Activated T-cell treated with anti-CD3 and anti-CD28 coated beads, Interleukin-2, amount 50 U/mL, for 1 hour (primary cell): ENCODE results near the gene ASIP.
A peak's percentile ranks its signal among the peaks of the same experiment; 100 is the strongest.
"Not testable (repeated sequence)": the region's sequence is repeated elsewhere in the genome, so short reads cannot be mapped to it uniquely, and the experiment has no call there.

ENCODE experiments used
- DNase-seq: peaks from one replicate; pipeline ENCODE4 v3.0.0-alpha.2; 2020

Gene ASIP

GRCh38 chr20:34290471-34290870 is 49.2 kb downstream of the ASIP start:
- no peak for DNase-seq

GRCh38 chr20:34292496-34292895 is 51.3 kb downstream of the ASIP start:
- no peak for DNase-seq

- no peak for DNase-seq
Measured at GRCh38 chr20:34293119-34293518, 51.9 kb downstream of the ASIP start.

GRCh38 chr20:34293589-34293988 is 52.4 kb downstream of the ASIP start:
- no peak for DNase-seq

- no peak for DNase-seq
Measured at GRCh38 chr20:34294563-34294962, 53.3 kb downstream of the ASIP start.

- no peak for DNase-seq
Measured at GRCh38 chr20:34295284-34295683, 54.1 kb downstream of the ASIP start.

- DNase-seq: no peak
Measured at GRCh38 chr20:34296468-34296867, 55.2 kb downstream of the ASIP start.

- DNase-seq: not testable (repeated sequence)
Measured at GRCh38 chr20:34298294-34298784, 57.1 kb downstream of the ASIP start.

- DNase-seq: no peak
Measured at GRCh38 chr20:34299556-34300255, 58.5 kb downstream of the ASIP start.

GRCh38 chr20:34300256-34300806 is 59.1 kb downstream of the ASIP start:
- DNase-seq: no peak

- DNase-seq: no peak
Measured at GRCh38 chr20:34300809-34301586, 59.8 kb downstream of the ASIP start.

GRCh38 chr20:34301587-34302311 is 60.5 kb downstream of the ASIP start:
- DNase-seq: no peak

GRCh38 chr20:34302312-34302722 is 61.1 kb downstream of the ASIP start:
- no peak for DNase-seq

GRCh38 chr20:34302723-34303533 is 61.7 kb downstream of the ASIP start, which contains the start of gene AHCY:
Gene AHCY (minus strand): TSS chr20:34303355. CDS start chr20:34303270, 85 bp downstream.
- peak; percentile 91 for DNase-seq

- DNase-seq: no peak
Measured at GRCh38 chr20:34305333-34306230, 64.4 kb downstream of the ASIP start.

GRCh38 chr20:34309691-34310090 is 68.5 kb downstream of the ASIP start:
- no peak for DNase-seq

GRCh38 chr20:34310481-34311117 is 69.4 kb downstream of the ASIP start:
- no peak for DNase-seq

GRCh38 chr20:34311118-34312023 is 70.1 kb downstream of the ASIP start:
- no peak for DNase-seq

- DNase-seq: no peak
Measured at GRCh38 chr20:34312024-34312460, 70.8 kb downstream of the ASIP start.
